ENCODE measurements around the gene ELP6.

DNA sequence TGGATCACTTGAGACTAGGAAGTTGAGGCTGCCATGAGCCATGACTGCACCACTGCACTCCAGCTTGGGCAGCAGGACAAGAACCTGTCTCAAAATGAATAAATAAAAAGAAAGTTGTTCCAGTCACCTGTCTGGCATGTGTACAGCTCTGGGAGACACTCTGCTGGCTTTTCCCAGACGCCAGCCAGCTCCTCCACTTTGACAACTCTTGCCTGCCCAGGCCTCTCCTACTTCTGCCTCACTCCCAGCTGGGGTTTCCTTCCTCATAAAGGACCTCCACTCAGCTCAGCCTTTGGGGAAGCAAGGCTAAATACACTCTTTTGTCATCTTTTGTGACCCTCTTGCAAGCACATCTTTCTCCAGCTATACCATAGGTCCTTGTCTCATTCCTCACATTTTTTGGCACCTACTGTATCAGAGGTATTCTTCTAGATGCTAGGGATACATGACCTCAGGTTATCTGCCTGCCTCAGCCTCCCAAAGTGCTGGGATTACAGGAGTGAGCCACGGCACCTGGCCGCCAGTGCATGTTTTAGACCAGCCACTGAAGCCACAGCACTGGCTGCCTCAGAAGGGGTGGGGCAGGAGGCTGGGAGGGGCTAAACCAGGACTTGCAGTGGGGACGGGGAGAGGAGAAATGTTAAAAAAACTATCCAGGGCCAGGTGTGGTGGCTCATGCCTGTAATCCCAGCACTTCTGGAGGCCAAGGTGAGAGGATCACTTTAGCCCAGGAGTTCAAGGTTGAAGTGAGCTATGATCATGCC is 10.0 kb upstream of the ELP6 start:
- TF ChIP-seq, protein P1, sequence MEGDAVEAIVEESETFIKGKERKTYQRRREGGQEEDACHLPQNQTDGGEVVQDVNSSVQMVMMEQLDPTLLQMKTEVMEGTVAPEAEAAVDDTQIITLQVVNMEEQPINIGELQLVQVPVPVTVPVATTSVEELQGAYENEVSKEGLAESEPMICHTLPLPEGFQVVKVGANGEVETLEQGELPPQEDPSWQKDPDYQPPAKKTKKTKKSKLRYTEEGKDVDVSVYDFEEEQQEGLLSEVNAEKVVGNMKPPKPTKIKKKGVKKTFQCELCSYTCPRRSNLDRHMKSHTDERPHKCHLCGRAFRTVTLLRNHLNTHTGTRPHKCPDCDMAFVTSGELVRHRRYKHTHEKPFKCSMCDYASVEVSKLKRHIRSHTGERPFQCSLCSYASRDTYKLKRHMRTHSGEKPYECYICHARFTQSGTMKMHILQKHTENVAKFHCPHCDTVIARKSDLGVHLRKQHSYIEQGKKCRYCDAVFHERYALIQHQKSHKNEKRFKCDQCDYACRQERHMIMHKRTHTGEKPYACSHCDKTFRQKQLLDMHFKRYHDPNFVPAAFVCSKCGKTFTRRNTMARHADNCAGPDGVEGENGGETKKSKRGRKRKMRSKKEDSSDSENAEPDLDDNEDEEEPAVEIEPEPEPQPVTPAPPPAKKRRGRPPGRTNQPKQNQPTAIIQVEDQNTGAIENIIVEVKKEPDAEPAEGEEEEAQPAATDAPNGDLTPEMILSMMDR (IDR thresholded peaks at IDR 0.05): no peak
- TF ChIP-seq POLR2AphosphoS5 (IDR thresholded peaks at IDR 0.05; ENCODE audit: low read depth, low read length) (no peak), TCF7L2 (IDR thresholded peaks at IDR 0.05; ENCODE audit: low read depth, low read length) (no peak), SIN3A (IDR thresholded peaks at IDR 0.05; ENCODE audit: borderline replicate concordance, insufficient read depth, low read depth, low read length) (no peak)
- TF ChIP-seq, protein P2, sequence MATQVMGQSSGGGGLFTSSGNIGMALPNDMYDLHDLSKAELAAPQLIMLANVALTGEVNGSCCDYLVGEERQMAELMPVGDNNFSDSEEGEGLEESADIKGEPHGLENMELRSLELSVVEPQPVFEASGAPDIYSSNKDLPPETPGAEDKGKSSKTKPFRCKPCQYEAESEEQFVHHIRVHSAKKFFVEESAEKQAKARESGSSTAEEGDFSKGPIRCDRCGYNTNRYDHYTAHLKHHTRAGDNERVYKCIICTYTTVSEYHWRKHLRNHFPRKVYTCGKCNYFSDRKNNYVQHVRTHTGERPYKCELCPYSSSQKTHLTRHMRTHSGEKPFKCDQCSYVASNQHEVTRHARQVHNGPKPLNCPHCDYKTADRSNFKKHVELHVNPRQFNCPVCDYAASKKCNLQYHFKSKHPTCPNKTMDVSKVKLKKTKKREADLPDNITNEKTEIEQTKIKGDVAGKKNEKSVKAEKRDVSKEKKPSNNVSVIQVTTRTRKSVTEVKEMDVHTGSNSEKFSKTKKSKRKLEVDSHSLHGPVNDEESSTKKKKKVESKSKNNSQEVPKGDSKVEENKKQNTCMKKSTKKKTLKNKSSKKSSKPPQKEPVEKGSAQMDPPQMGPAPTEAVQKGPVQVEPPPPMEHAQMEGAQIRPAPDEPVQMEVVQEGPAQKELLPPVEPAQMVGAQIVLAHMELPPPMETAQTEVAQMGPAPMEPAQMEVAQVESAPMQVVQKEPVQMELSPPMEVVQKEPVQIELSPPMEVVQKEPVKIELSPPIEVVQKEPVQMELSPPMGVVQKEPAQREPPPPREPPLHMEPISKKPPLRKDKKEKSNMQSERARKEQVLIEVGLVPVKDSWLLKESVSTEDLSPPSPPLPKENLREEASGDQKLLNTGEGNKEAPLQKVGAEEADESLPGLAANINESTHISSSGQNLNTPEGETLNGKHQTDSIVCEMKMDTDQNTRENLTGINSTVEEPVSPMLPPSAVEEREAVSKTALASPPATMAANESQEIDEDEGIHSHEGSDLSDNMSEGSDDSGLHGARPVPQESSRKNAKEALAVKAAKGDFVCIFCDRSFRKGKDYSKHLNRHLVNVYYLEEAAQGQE (IDR thresholded peaks at IDR 0.05; ENCODE audit: insufficient read depth in 1 of 2, low read depth in 2 of 2, low read length in 1 of 2): no peak
